ENCODE data around the gene AK9. TPM values are rescaled to one million over a fixed set of nuclear protein-coding genes. Genes with fewer than 3 reads are reported as not detected.

The AK9 gene
- total and polyA plus RNA-seq, 2 of the 4 experiments (the other 2 are of a cell fraction) = 1.7 to 1.8 TPM

Other genes starting within 250 kb of the AK9 start
- gene MICAL1, start 235.4 kb downstream of the AK9 start, total RNA-seq (2012; rRNA removed) = 28.6 and 30.5 TPM in 2 replicates
- gene MICAL1, start 235.4 kb downstream of the AK9 start, polyA plus RNA-seq (2012; rRNA removed) = 57.1 and 59.1 TPM in 2 replicates
- 7.9 and 10.3 TPM in 2 replicates for gene ZBTB24, start 208.0 kb downstream of the AK9 start, total RNA-seq (2012; rRNA removed)
- 2.1 and 2.3 TPM in 2 replicates for gene ZBTB24, start 208.0 kb downstream of the AK9 start, polyA plus RNA-seq (2012; rRNA removed)
- 15.4 and 19.7 TPM in 2 replicates for gene FIG4, start 94 bp upstream of the AK9 start, total RNA-seq (2012; rRNA removed)
- gene FIG4, start 94 bp upstream of the AK9 start, polyA plus RNA-seq (2012; rRNA removed) = 11.3 and 12.1 TPM in 2 replicates